Fibroblast of lung (primary cell): ENCODE data around the gene TRIM3.

Experiments
- CTCF ChIP-seq, 2 donors: IDR thresholded peaks in 1 of 2; conservative IDR thresholded peaks in 1 of 2; 1 replicate in 1 of 2; 2 replicates in 1 of 2; pipeline ENCODE4 v1.5.1; 2011 to 2012; ENCODE audit warnings: low read length in 2 of 2, control low read depth in 1 of 2, inconsistent platforms in 1 of 2, low read depth in 1 of 2, mild to moderate bottlenecking in 1 of 2
- EZH2 ChIP-seq: IDR thresholded peaks from 2 replicates; pipeline ENCODE4 v1.5.1; 2012; ENCODE audit warnings: low read length, control low read depth, mild to moderate bottlenecking; ENCODE audit errors: missing control alignments

- TF ChIP-seq CTCF (conservative IDR thresholded peaks at IDR 0.05 in 1 of 2, IDR thresholded peaks at IDR 0.05 in 1 of 2; ENCODE audit: low read depth in 1 of 2, low read length in 2 of 2) (no peak), EZH2 (no peak)
Observed at GRCh38 chr11:6403539-6403938, 70.2 kb downstream of the TRIM3 start.
